SU-DHL-6 (cell line): ENCODE results near the gene ARF4.

Experiments used
- CTCF ChIP-seq: fragments of 200-600 bp; sonication (generic); IDR thresholded peaks from one replicate; pipeline ENCODE4 v1.5.1; 2017; ENCODE audit warnings: antibody characterized with exemption, mild to moderate bottlenecking, low read length, moderate library complexity; ENCODE audit not compliant: insufficient read depth, poor library complexity, severe bottlenecking
- EZH2phosphoT487 ChIP-seq: fragments of 200-600 bp; sonication (generic), shearing (Covaris generic); conservative IDR thresholded peaks from 2 replicates; pipeline ENCODE4 v1.6.1; 2018; ENCODE audit warnings: mild to moderate bottlenecking, antibody characterized with exemption, low read length, moderate library complexity, mixed read lengths

- TF ChIP-seq CTCF (no peak), EZH2phosphoT487 (no peak)
Observed at GRCh38 chr3:57587905-57588304, 9.2 kb downstream of the ARF4 start.
